GM12878 (cell line): ENCODE results near the gene DDX10. TPM values are rescaled to one million over a fixed set of nuclear protein-coding genes. Genes with fewer than 3 reads are reported as not detected.

Source experiments
- BHLHE40 ChIP-seq, 2 experiments: fragments of 450-650 bp in 1 of 2; IDR thresholded peaks; 2 replicates each; pipeline ENCODE4 v1.6.1; 2011 to 2017; ENCODE audit warnings: low read depth in 2 of 2, borderline replicate concordance in 1 of 2, improper control_type of control experiment in 1 of 2, low read length in 1 of 2, mild to moderate bottlenecking in 1 of 2
- BRCA1 ChIP-seq: IDR thresholded peaks from 2 replicates; pipeline ENCODE4 v1.6.1; 2011; ENCODE audit warnings: low read depth, low read length, improper control_type of control experiment
- CREM ChIP-seq: IDR thresholded peaks from 2 replicates; pipeline ENCODE4 v1.6.1; 2014; ENCODE audit warnings: antibody characterized with exemption, low read depth
- CUX1 ChIP-seq: IDR thresholded peaks from 2 replicates; pipeline ENCODE4 v1.6.1; 2012; ENCODE audit warnings: improper control_type of control experiment, low read depth, low read length; ENCODE audit not compliant: insufficient replicate concordance
- FOXK2 ChIP-seq: fragments of 450-650 bp; IDR thresholded peaks from 2 replicates; pipeline ENCODE4 v1.6.1; 2017; ENCODE audit warnings: mild to moderate bottlenecking, moderate library complexity
- JUND ChIP-seq: IDR thresholded peaks from 2 replicates; pipeline ENCODE4 v1.6.1; 2012; ENCODE audit warnings: low read depth, mild to moderate bottlenecking, low read length, improper control_type of control experiment, moderate library complexity
- MTA2 ChIP-seq: fragments of 450-650 bp; IDR thresholded peaks from 2 replicates; pipeline ENCODE4 v1.6.1; 2016; ENCODE audit warnings: low read depth, mild to moderate bottlenecking, moderate library complexity
- MYB ChIP-seq: fragments of 150-350 bp; IDR thresholded peaks from 2 replicates; pipeline ENCODE4 v1.6.1; 2014; ENCODE audit warnings: mild to moderate bottlenecking, low read depth, low read length, borderline replicate concordance
- PAX8 ChIP-seq: fragments of 450-650 bp; IDR thresholded peaks from 2 replicates; pipeline ENCODE4 v1.6.1; 2017; ENCODE audit warnings: mild to moderate bottlenecking, moderate library complexity
- RELA ChIP-seq: fragments of 450-650 bp; IDR thresholded peaks from 2 replicates; pipeline ENCODE4 v1.8.0; 2014; ENCODE audit warnings: borderline replicate concordance; ENCODE audit not compliant: partially characterized antibody
- SRF ChIP-seq, 2 experiments: IDR thresholded peaks; 2 replicates each; pipeline ENCODE4 v1.6.1; 2011; ENCODE audit warnings: low read depth in 2 of 2, low read length in 2 of 2, mild to moderate bottlenecking in 1 of 2, moderate library complexity in 1 of 2
- YBX1 ChIP-seq: fragments of 450-650 bp; IDR thresholded peaks from 2 replicates; pipeline ENCODE4 v1.6.1; 2016; ENCODE audit warnings: antibody characterized with exemption
- ZBTB40 ChIP-seq: fragments of 450-650 bp; IDR thresholded peaks from 2 replicates; pipeline ENCODE4 v1.6.1; 2016; ENCODE audit warnings: mild to moderate bottlenecking, moderate library complexity, borderline replicate concordance
- ZNF687 ChIP-seq: fragments of 450-650 bp; IDR thresholded peaks from 2 replicates; pipeline ENCODE4 v1.6.1; 2017; ENCODE audit warnings: mild to moderate bottlenecking, moderate library complexity
- polyA plus RNA-seq, 11 experiments: library from polyadenylated mRNA; depleted of rRNA in 4 of 11; unstranded in 6 of 11; stranded (reverse) in 5 of 11; fragments of >200 nt; fragmentation: Nextera tagmentation in 4 of 11; fragmentation: Illumina TruSeq in 1 of 11; extraction: Ambion mirVana in 4 of 11; extraction: Trizol in 1 of 11; gene quantifications; 1 replicate in 1 of 11; 2 replicates in 10 of 11; pipeline versions ENCODE4 v1.2.1 to v1.2.3, GENCODE V29; 2011 to 2016; ENCODE audit warnings: inconsistent platforms in 2 of 11, missing spikeins in 2 of 11, low read depth in 1 of 11
- total RNA-seq, 4 experiments: library from RNA; depleted of rRNA in 3 of 4; stranded (reverse); fragments of >200 nt in 3 of 4; fragmentation: Illumina TruSeq in 1 of 4; extraction: Trizol in 1 of 4; gene quantifications; 2 replicates each; pipeline versions ENCODE4 v1.2.1 to v1.2.3, GENCODE V29; 2013 to 2021

Gene DDX10
- total and polyA plus RNA-seq, 10 of the 15 experiments (the other 5 are each of a cell fraction or from before 2014, with no cell fraction given), result 20.9 to 51.5 (median 31.9) TPM

GRCh38 chr11:108733479-108734116 is 68.7 kb downstream of the DDX10 start (continued):
- TF ChIP-seq BRCA1, result no peak
- peak; percentile 99 for TF ChIP-seq MTA2
- peak; percentile 57; the same call in 1 of the 2 replicates for TF ChIP-seq JUND
- no peak for TF ChIP-seq FOXK2
- no peak for TF ChIP-seq CUX1
- TF ChIP-seq PAX8, result no peak
- peak; percentile 44 to 64; a peak in 2 of 4 replicates for TF ChIP-seq BHLHE40 (IDR thresholded peaks at IDR 0.05; ENCODE audit: borderline replicate concordance in 1 of 2, low read depth in 2 of 2, low read length in 1 of 2)
- TF ChIP-seq MYB, result no peak
- TF ChIP-seq CREM, result peak; percentile 95
- 0 out of 4 replicates have a peak, but pooled peaks of 1 of the 2 experiments have one; percentile 64 for TF ChIP-seq SRF (IDR thresholded peaks at IDR 0.05; ENCODE audit: low read depth in 2 of 2, low read length in 2 of 2)
- peak; percentile 26; the same call in 1 of the 2 replicates for TF ChIP-seq ZNF687
- TF ChIP-seq RELA, result peak; percentile 65
- TF ChIP-seq YBX1, result no peak
- TF ChIP-seq ZBTB40, result no peak
